SK-N-MC (cell line): ENCODE data around the gene ASTN2.

ENCODE experiments used
- DNase-seq: peaks from one replicate; pipeline ENCODE4 v3.0.0-alpha.2; 2011; ENCODE audit warnings: low read depth, low spot score
- H3K27ac ChIP-seq: fragments of 200-600 bp; sonication (generic); 2 replicates; pipeline ENCODE4 v1.5.1; 2016; ENCODE audit warnings: mixed run types
- H3K36me3 ChIP-seq: fragments of 200-600 bp; sonication (generic); 2 replicates; pipeline ENCODE4 v1.6.1; 2017; ENCODE audit warnings: antibody characterized with exemption, low read length, mixed read lengths; ENCODE audit not compliant: insufficient read depth
- H3K4me3 ChIP-seq: fragments of 200-600 bp; sonication (generic); 2 replicates; pipeline ENCODE4 v1.5.1; 2016
- H3K9ac ChIP-seq: fragments of 200-600 bp; sonication (generic); 2 replicates; pipeline ENCODE4 v1.8.0; 2017; ENCODE audit warnings: mixed run types, mixed read lengths; ENCODE audit not compliant: insufficient read length
- H3K9me3 ChIP-seq: fragments of 200-600 bp; sonication (generic); 2 replicates; pipeline ENCODE4 v1.6.1; 2017; ENCODE audit warnings: low read depth, mild to moderate bottlenecking, antibody characterized with exemption, low read length, moderate library complexity, mixed read lengths
- EZH2 ChIP-seq: fragments of 200-600 bp; sonication (generic); IDR thresholded peaks from one replicate; pipeline ENCODE4 v1.6.1; 2017; ENCODE audit warnings: antibody characterized with exemption
- FOXP2 ChIP-seq: optimal IDR thresholded peaks from 2 replicates; pipeline ENCODE3; 2011; ENCODE audit warnings: mild to moderate bottlenecking, moderate library complexity; ENCODE audit not compliant: insufficient read depth; ENCODE audit errors: extremely low read length, control extremely low read depth
- POLR2AphosphoS5 ChIP-seq: IDR thresholded peaks from 2 replicates; pipeline ENCODE4 v1.6.1; 2012; ENCODE audit warnings: mild to moderate bottlenecking, low read depth, low read length, borderline replicate concordance

ASTN2 gene

GRCh38 chr9:117095081-117095480 lies 319.8 kb downstream of the ASTN2 start:
- H3K9me3 ChIP-seq = no peaks in the 10 kb centered on the region
- no peak overlapping the region for H3K9ac ChIP-seq
- no peaks in the 10 kb centered on the region for H3K36me3 ChIP-seq
- no peak for DNase-seq
- TF ChIP-seq FOXP2 = no peak
- no peak for TF ChIP-seq EZH2
- no peak for TF ChIP-seq POLR2AphosphoS5
- no peak overlapping the region for H3K4me3 ChIP-seq
- no peak overlapping the region for H3K27ac ChIP-seq

GRCh38 chr9:117093891-117094844 lies 320.7 kb downstream of the ASTN2 start:
- no peak overlapping the region for H3K9ac ChIP-seq
- no peaks in the 10 kb centered on the region for H3K36me3 ChIP-seq
- no peaks in the 10 kb centered on the region for H3K9me3 ChIP-seq
- H3K4me3 ChIP-seq = no peak overlapping the region
- no peak for DNase-seq
- TF ChIP-seq EZH2 (no peak), FOXP2 (no peak), POLR2AphosphoS5 (no peak)
- no peak overlapping the region for H3K27ac ChIP-seq

- no peak for DNase-seq
- TF ChIP-seq EZH2 = no peak
- no peak for TF ChIP-seq POLR2AphosphoS5
- no peak for TF ChIP-seq FOXP2
- Histone ChIP-seq H3K36me3 (no peaks in the 10 kb centered on the region), H3K9ac (no peak overlapping the region), H3K27ac (no peak overlapping the region), H3K9me3 (no peaks in the 10 kb centered on the region), H3K4me3 (no peak overlapping the region)
Measured at GRCh38 chr9:117092582-117092981, 322.3 kb downstream of the ASTN2 start.

- Histone ChIP-seq H3K9ac (no peak overlapping the region), H3K9me3 (no peaks in the 10 kb centered on the region), H3K4me3 (no peak overlapping the region), H3K36me3 (no peaks in the 10 kb centered on the region), H3K27ac (no peak overlapping the region)
- no peak for DNase-seq
- TF ChIP-seq EZH2 = no peak
Measured at GRCh38 chr9:117091529-117091928, 323.3 kb downstream of the ASTN2 start.

GRCh38 chr9:117088786-117089185 lies 326.1 kb downstream of the ASTN2 start:
- DNase-seq = no peak
- no peak overlapping the region for H3K9ac ChIP-seq
- no peak overlapping the region for H3K27ac ChIP-seq
- no peak overlapping the region for H3K4me3 ChIP-seq
- H3K9me3 ChIP-seq = no peaks in the 10 kb centered on the region
- H3K36me3 ChIP-seq = no peaks in the 10 kb centered on the region
- TF ChIP-seq EZH2 (no peak), POLR2AphosphoS5 (no peak), FOXP2 (no peak)

- Histone ChIP-seq H3K9ac (no peak overlapping the region), H3K9me3 (no peaks in the 10 kb centered on the region)
- TF ChIP-seq POLR2AphosphoS5 = no peak
- no peak for TF ChIP-seq FOXP2
- no peak for TF ChIP-seq EZH2
Measured at GRCh38 chr9:117088140-117088539, 326.7 kb downstream of the ASTN2 start.

GRCh38 chr9:117084221-117084620 lies 330.6 kb downstream of the ASTN2 start:
- DNase-seq = no peak
- Histone ChIP-seq H3K36me3 (no peaks in the 10 kb centered on the region), H3K4me3 (no peak overlapping the region), H3K27ac (no peak overlapping the region), H3K9me3 (no peaks in the 10 kb centered on the region), H3K9ac (no peak overlapping the region)
- no peak for TF ChIP-seq FOXP2
- no peak for TF ChIP-seq EZH2
- no peak for TF ChIP-seq POLR2AphosphoS5

More at GRCh38 chr9:117088140-117088539, 326.7 kb downstream of the ASTN2 start:
- H3K27ac ChIP-seq = no peak overlapping the region
- no peaks in the 10 kb centered on the region for H3K36me3 ChIP-seq
- DNase-seq = no peak
- H3K4me3 ChIP-seq = no peak overlapping the region

- no peaks in the 10 kb centered on the region for H3K9me3 ChIP-seq
- no peak overlapping the region for H3K27ac ChIP-seq
- H3K9ac ChIP-seq = no peak overlapping the region
- TF ChIP-seq POLR2AphosphoS5 = no peak
- TF ChIP-seq FOXP2 = no peak
- TF ChIP-seq EZH2 = no peak
- no peak for DNase-seq
- no peaks in the 10 kb centered on the region for H3K36me3 ChIP-seq
- H3K4me3 ChIP-seq = no peak overlapping the region
Measured at GRCh38 chr9:117083559-117083958, 331.3 kb downstream of the ASTN2 start.

- Histone ChIP-seq H3K9ac (no peak overlapping the region), H3K27ac (no peak overlapping the region), H3K4me3 (no peak overlapping the region), H3K9me3 (no peaks in the 10 kb centered on the region), H3K36me3 (no peaks in the 10 kb centered on the region)
- TF ChIP-seq FOXP2 (no peak), EZH2 (no peak), POLR2AphosphoS5 (no peak)
- DNase-seq = no peak
Measured at GRCh38 chr9:117081641-117082317, 333.1 kb downstream of the ASTN2 start.
